Measurements from ENCODE around the gene NAALADL2.

NAALADL2 gene

GRCh38 chr3:175088766-175089380, 229.7 kb downstream of the NAALADL2 start:
- Histone ChIP-seq H3K36me3 (ENCODE audit: insufficient read depth, low read length) (no peaks in the 10 kb centered on the region), H3K27me3 (ENCODE audit: control insufficient read depth in 1 of 2, insufficient read depth in 2 of 2, low read length in 2 of 2) (no peaks in the 10 kb centered on the region), H3K9ac (ENCODE audit: low read length) (no peak overlapping the region), H3K4me1 (ENCODE audit: insufficient read depth, low read length) (no peaks in the 10 kb centered on the region), H3K4me3 (ENCODE audit: low read depth in 1 of 2, low read length in 2 of 2) (no peak overlapping the region), H3K27ac (ENCODE audit: low read depth, low read length) (no peak overlapping the region), H3K9me3 (ENCODE audit: low read length) (no peaks in the 10 kb centered on the region)

GRCh38 chr3:175091426-175092114, 232.4 kb downstream of the NAALADL2 start:
- Histone ChIP-seq H3K27me3 (ENCODE audit: control insufficient read depth in 1 of 2, insufficient read depth in 2 of 2, low read length in 2 of 2) (no peaks in the 10 kb centered on the region), H3K27ac (ENCODE audit: low read depth, low read length) (no peak overlapping the region), H3K4me1 (ENCODE audit: insufficient read depth, low read length) (no peaks in the 10 kb centered on the region), H3K36me3 (ENCODE audit: insufficient read depth, low read length) (no peaks in the 10 kb centered on the region), H3K9me3 (ENCODE audit: low read length) (no peaks in the 10 kb centered on the region), H3K4me3 (ENCODE audit: low read depth in 1 of 2, low read length in 2 of 2) (no peak overlapping the region), H3K9ac (ENCODE audit: low read length) (no peak overlapping the region)

- Histone ChIP-seq H3K4me3 (ENCODE audit: low read depth in 1 of 2, low read length in 2 of 2) (no peak overlapping the region), H3K27ac (ENCODE audit: low read depth, low read length) (no peak overlapping the region), H3K27me3 (ENCODE audit: control insufficient read depth in 1 of 2, insufficient read depth in 2 of 2, low read length in 2 of 2) (no peaks in the 10 kb centered on the region), H3K4me1 (ENCODE audit: insufficient read depth, low read length) (no peaks in the 10 kb centered on the region), H3K9ac (ENCODE audit: low read length) (no peak overlapping the region), H3K9me3 (ENCODE audit: low read length) (no peaks in the 10 kb centered on the region), H3K36me3 (ENCODE audit: insufficient read depth, low read length) (no peaks in the 10 kb centered on the region)
These were observed 234.6 kb downstream of the NAALADL2 start for GRCh38 chr3:175093748-175094147.

- Histone ChIP-seq H3K27me3 (ENCODE audit: control insufficient read depth in 1 of 2, insufficient read depth in 2 of 2, low read length in 2 of 2) (no peaks in the 10 kb centered on the region), H3K27ac (ENCODE audit: low read depth, low read length) (no peak overlapping the region), H3K4me3 (ENCODE audit: low read depth in 1 of 2, low read length in 2 of 2) (no peak overlapping the region), H3K4me1 (ENCODE audit: insufficient read depth, low read length) (no peaks in the 10 kb centered on the region), H3K9me3 (ENCODE audit: low read length) (no peaks in the 10 kb centered on the region), H3K36me3 (ENCODE audit: insufficient read depth, low read length) (no peaks in the 10 kb centered on the region), H3K9ac (ENCODE audit: low read length) (no peak overlapping the region)
These were observed 235.2 kb downstream of the NAALADL2 start for GRCh38 chr3:175094344-175094743.

- no peaks in the 10 kb centered on the region for H3K9me3 ChIP-seq (ENCODE audit: low read length)
- no peak overlapping the region for H3K27ac ChIP-seq (ENCODE audit: low read depth, low read length)
- H3K4me1 ChIP-seq (ENCODE audit: insufficient read depth, low read length), result no peaks in the 10 kb centered on the region
- H3K27me3 ChIP-seq (ENCODE audit: control insufficient read depth in 1 of 2, insufficient read depth in 2 of 2, low read length in 2 of 2), result no peaks in the 10 kb centered on the region
- no peak overlapping the region for H3K4me3 ChIP-seq (ENCODE audit: low read depth in 1 of 2, low read length in 2 of 2)
- H3K9ac ChIP-seq (ENCODE audit: low read length), result no peak overlapping the region
- H3K36me3 ChIP-seq (ENCODE audit: insufficient read depth, low read length), result no peaks in the 10 kb centered on the region
These were observed 239.5 kb downstream of the NAALADL2 start for GRCh38 chr3:175098644-175099043.

GRCh38 chr3:175102161-175102560, 243.0 kb downstream of the NAALADL2 start:
- H3K9ac ChIP-seq (ENCODE audit: low read length), result no peak overlapping the region
- no peaks in the 10 kb centered on the region for H3K9me3 ChIP-seq (ENCODE audit: low read length)
- H3K27me3 ChIP-seq (ENCODE audit: control insufficient read depth in 1 of 2, insufficient read depth in 2 of 2, low read length in 2 of 2), result no peaks in the 10 kb centered on the region
- H3K36me3 ChIP-seq (ENCODE audit: insufficient read depth, low read length), result no peaks in the 10 kb centered on the region
- no peak overlapping the region for H3K27ac ChIP-seq (ENCODE audit: low read depth, low read length)
- H3K4me1 ChIP-seq (ENCODE audit: insufficient read depth, low read length), result no peaks in the 10 kb centered on the region
- no peak overlapping the region for H3K4me3 ChIP-seq (ENCODE audit: low read depth in 1 of 2, low read length in 2 of 2)

- no peaks in the 10 kb centered on the region for H3K9me3 ChIP-seq (ENCODE audit: low read length)
- H3K27ac ChIP-seq (ENCODE audit: low read depth, low read length), result no peak overlapping the region
These were observed 244.2 kb downstream of the NAALADL2 start for GRCh38 chr3:175103298-175103697.

GRCh38 chr3:175105066-175105465, 245.9 kb downstream of the NAALADL2 start:
- no peaks in the 10 kb centered on the region for H3K4me1 ChIP-seq (ENCODE audit: insufficient read depth, low read length)
- H3K9me3 ChIP-seq (ENCODE audit: low read length), result no peaks in the 10 kb centered on the region
- H3K27me3 ChIP-seq (ENCODE audit: control insufficient read depth in 1 of 2, insufficient read depth in 2 of 2, low read length in 2 of 2), result no peaks in the 10 kb centered on the region
- H3K27ac ChIP-seq (ENCODE audit: low read depth, low read length), result no peak overlapping the region
- H3K9ac ChIP-seq (ENCODE audit: low read length), result no peak overlapping the region
- no peak overlapping the region for H3K4me3 ChIP-seq (ENCODE audit: low read depth in 1 of 2, low read length in 2 of 2)
- H3K36me3 ChIP-seq (ENCODE audit: insufficient read depth, low read length), result no peaks in the 10 kb centered on the region

More at GRCh38 chr3:175103298-175103697, 244.2 kb downstream of the NAALADL2 start:
- Histone ChIP-seq H3K4me3 (ENCODE audit: low read depth in 1 of 2, low read length in 2 of 2) (no peak overlapping the region), H3K4me1 (ENCODE audit: insufficient read depth, low read length) (no peaks in the 10 kb centered on the region), H3K9ac (ENCODE audit: low read length) (no peak overlapping the region), H3K36me3 (ENCODE audit: insufficient read depth, low read length) (no peaks in the 10 kb centered on the region), H3K27me3 (ENCODE audit: control insufficient read depth in 1 of 2, insufficient read depth in 2 of 2, low read length in 2 of 2) (no peaks in the 10 kb centered on the region)

- Histone ChIP-seq H3K4me1 (ENCODE audit: insufficient read depth, low read length) (no peaks in the 10 kb centered on the region), H3K36me3 (ENCODE audit: insufficient read depth, low read length) (no peaks in the 10 kb centered on the region), H3K27me3 (ENCODE audit: control insufficient read depth in 1 of 2, insufficient read depth in 2 of 2, low read length in 2 of 2) (no peaks in the 10 kb centered on the region), H3K27ac (ENCODE audit: low read depth, low read length) (no peak overlapping the region), H3K4me3 (ENCODE audit: low read depth in 1 of 2, low read length in 2 of 2) (no peak overlapping the region), H3K9me3 (ENCODE audit: low read length) (no peaks in the 10 kb centered on the region), H3K9ac (ENCODE audit: low read length) (no peak overlapping the region)
These were observed 248.1 kb downstream of the NAALADL2 start for GRCh38 chr3:175107231-175107630.

GRCh38 chr3:175107995-175108394, 248.9 kb downstream of the NAALADL2 start:
- Histone ChIP-seq H3K27me3 (ENCODE audit: control insufficient read depth in 1 of 2, insufficient read depth in 2 of 2, low read length in 2 of 2) (no peaks in the 10 kb centered on the region), H3K36me3 (ENCODE audit: insufficient read depth, low read length) (no peaks in the 10 kb centered on the region), H3K9me3 (ENCODE audit: low read length) (no peaks in the 10 kb centered on the region)

GRCh38 chr3:175108613-175109151, 249.5 kb downstream of the NAALADL2 start:
- no peaks in the 10 kb centered on the region for H3K27me3 ChIP-seq (ENCODE audit: control insufficient read depth in 1 of 2, insufficient read depth in 2 of 2, low read length in 2 of 2)
- no peak overlapping the region for H3K9ac ChIP-seq (ENCODE audit: low read length)
- no peak overlapping the region for H3K4me3 ChIP-seq (ENCODE audit: low read depth in 1 of 2, low read length in 2 of 2)
- H3K9me3 ChIP-seq (ENCODE audit: low read length), result no peaks in the 10 kb centered on the region
- no peak overlapping the region for H3K27ac ChIP-seq (ENCODE audit: low read depth, low read length)
- H3K36me3 ChIP-seq (ENCODE audit: insufficient read depth, low read length), result no peaks in the 10 kb centered on the region
- H3K4me1 ChIP-seq (ENCODE audit: insufficient read depth, low read length), result no peaks in the 10 kb centered on the region

More at GRCh38 chr3:175107995-175108394, 248.9 kb downstream of the NAALADL2 start:
- no peaks in the 10 kb centered on the region for H3K4me1 ChIP-seq (ENCODE audit: insufficient read depth, low read length)
- H3K9ac ChIP-seq (ENCODE audit: low read length), result no peak overlapping the region
- H3K27ac ChIP-seq (ENCODE audit: low read depth, low read length), result no peak overlapping the region
- H3K4me3 ChIP-seq (ENCODE audit: low read depth in 1 of 2, low read length in 2 of 2), result no peak overlapping the region

All from muscle layer of colon (tissue), 2 donors.